ENCODE measurements around the gene ENHO. TPM values are rescaled to one million over a fixed set of nuclear protein-coding genes. Genes with fewer than 3 reads are reported as not detected.

Gene ENHO
- total RNA-seq, 5 donors from 2014 or later (not counting 1 experiment from before 2014, with no cell fraction given) = 0.32 to 0.35 TPM; not detected in 3

- Mint-ChIP-seq H3K9me3 (no peaks in the 10 kb centered on the region), H3K27ac (no peak overlapping the region), H3K36me3 (no peaks in the 10 kb centered on the region), H3K27me3 (peaks cover 16 to 27% of the 10 kb centered on the region in 2 donors), H3K4me1 (no peaks in the 10 kb centered on the region), H3K4me3 (no peak overlapping the region)
- no peak for ATAC-seq (replicated peaks in 1 of 4)
- no peak overlapping the region for H3K27ac ChIP-seq (ENCODE audit: low read length)
- no peaks in the 10 kb centered on the region for H3K9me3 ChIP-seq
- H3K27me3 ChIP-seq (replicated peaks in 1 of 2; ENCODE audit: control insufficient read depth in 2 of 2, extremely low read depth in 1 of 2, insufficient read depth in 2 of 2, low read length in 1 of 2) = peaks cover 3 to 54% of the 10 kb centered on the region in 2 experiments
- no peaks in the 10 kb centered on the region for H3K4me1 ChIP-seq (ENCODE audit: control insufficient read depth in 1 of 2, extremely low read depth in 1 of 2, insufficient read depth in 2 of 2, low read length in 2 of 2)
- no peaks in the 10 kb centered on the region for H3K36me3 ChIP-seq (ENCODE audit: control insufficient read depth in 2 of 2, extremely low read depth in 1 of 2, insufficient read depth in 1 of 2, low read length in 1 of 2)
- no peak for DNase-seq
- WGBS (ENCODE audit: insufficient coverage) = 66% methylated on average over 11 of the region's 18 CpGs
- no peak overlapping the region for H3K4me3 ChIP-seq (ENCODE audit: control insufficient read depth in 1 of 2, extremely low read depth in 1 of 2, low read length in 1 of 2)
- ChIA-PET POLR2A (no interaction called here), CTCF (no interaction called here)
Measured at GRCh38 chr9:34553511-34554021, 30.8 kb upstream of the ENHO start.

- no peak overlapping the region for H3K27ac ChIP-seq (ENCODE audit: low read length)
- DNase-seq (no peak), ATAC-seq (replicated peaks in 1 of 4) (no peak)
- CTCF ChIA-PET = no interaction called here
- no peak overlapping the region for H3K27ac Mint-ChIP-seq
- no peak overlapping the region for H3K4me3 ChIP-seq (ENCODE audit: control insufficient read depth in 1 of 2, extremely low read depth in 1 of 2, low read length in 1 of 2)
- H3K4me1 ChIP-seq (ENCODE audit: control insufficient read depth in 1 of 2, extremely low read depth in 1 of 2, insufficient read depth in 2 of 2, low read length in 2 of 2) = no peaks in the 10 kb centered on the region
- no peaks in the 10 kb centered on the region for H3K9me3 ChIP-seq
- POLR2A ChIA-PET = no interaction called here
- no CpG with 5 or more reads among the region's 2 CpGs for WGBS (ENCODE audit: insufficient coverage)
- H3K4me1 Mint-ChIP-seq = peaks cover 0 to 5% (median 0%) of the 10 kb centered on the region in 3 donors
- no peaks in the 10 kb centered on the region for H3K9me3 Mint-ChIP-seq
- peaks cover 2 to 50% of the 10 kb centered on the region in 2 experiments for H3K27me3 ChIP-seq (replicated peaks in 1 of 2; ENCODE audit: control insufficient read depth in 2 of 2, extremely low read depth in 1 of 2, insufficient read depth in 2 of 2, low read length in 1 of 2)
- H3K4me3 Mint-ChIP-seq = no peak overlapping the region
- H3K36me3 Mint-ChIP-seq = no peaks in the 10 kb centered on the region
- H3K36me3 ChIP-seq (ENCODE audit: control insufficient read depth in 2 of 2, extremely low read depth in 1 of 2, insufficient read depth in 1 of 2, low read length in 1 of 2) = no peaks in the 10 kb centered on the region
- peaks cover 20 to 26% of the 10 kb centered on the region in 2 donors for H3K27me3 Mint-ChIP-seq
Measured at GRCh38 chr9:34552986-34553385, 30.2 kb upstream of the ENHO start.

- no peaks in the 10 kb centered on the region for H3K36me3 Mint-ChIP-seq
- Histone ChIP-seq H3K27me3 (replicated peaks in 1 of 2; ENCODE audit: control insufficient read depth in 2 of 2, extremely low read depth in 1 of 2, insufficient read depth in 2 of 2, low read length in 1 of 2) (peaks cover 2 to 50% of the 10 kb centered on the region in 2 experiments), H3K36me3 (ENCODE audit: control insufficient read depth in 2 of 2, extremely low read depth in 1 of 2, insufficient read depth in 1 of 2, low read length in 1 of 2) (no peaks in the 10 kb centered on the region), H3K4me3 (ENCODE audit: control insufficient read depth in 1 of 2, extremely low read depth in 1 of 2, low read length in 1 of 2) (no peak overlapping the region), H3K4me1 (ENCODE audit: control insufficient read depth in 1 of 2, extremely low read depth in 1 of 2, insufficient read depth in 2 of 2, low read length in 2 of 2) (no peaks in the 10 kb centered on the region), H3K9me3 (no peaks in the 10 kb centered on the region), H3K27ac (ENCODE audit: low read length) (no peak overlapping the region)
- H3K27ac Mint-ChIP-seq = no peak overlapping the region
- ChIA-PET CTCF (no interaction called here), POLR2A (no interaction called here)
- H3K27me3 Mint-ChIP-seq = peaks cover 19 to 27% of the 10 kb centered on the region in 2 donors
- H3K9me3 Mint-ChIP-seq = no peaks in the 10 kb centered on the region
- H3K4me3 Mint-ChIP-seq = no peak overlapping the region
- no peak for DNase-seq
- ATAC-seq (replicated peaks in 1 of 4) = no peak
- H3K4me1 Mint-ChIP-seq = peaks cover 0 to 5% (median 0%) of the 10 kb centered on the region in 3 donors
- 83% methylated on average over 13 of the region's 13 CpGs for WGBS (ENCODE audit: insufficient coverage)
Measured at GRCh38 chr9:34552606-34552981, 29.8 kb upstream of the ENHO start.

GRCh38 chr9:34551751-34552605, 29.2 kb upstream of the ENHO start:
- CTCF ChIA-PET = no interaction called here
- WGBS (ENCODE audit: insufficient coverage) = 71% methylated on average over 15 of the region's 20 CpGs
- no peak overlapping the region for H3K27ac ChIP-seq (ENCODE audit: low read length)

GRCh38 chr9:34550681-34551270, 28.0 kb upstream of the ENHO start:
- Histone ChIP-seq H3K27ac (ENCODE audit: low read length) (no peak overlapping the region), H3K27me3 (replicated peaks in 1 of 2; ENCODE audit: control insufficient read depth in 2 of 2, extremely low read depth in 1 of 2, insufficient read depth in 2 of 2, low read length in 1 of 2) (peaks cover 2 to 54% of the 10 kb centered on the region in 2 experiments), H3K4me3 (ENCODE audit: control insufficient read depth in 1 of 2, extremely low read depth in 1 of 2, low read length in 1 of 2) (no peak overlapping the region), H3K4me1 (ENCODE audit: control insufficient read depth in 1 of 2, extremely low read depth in 1 of 2, insufficient read depth in 2 of 2, low read length in 2 of 2) (no peaks in the 10 kb centered on the region), H3K9me3 (no peaks in the 10 kb centered on the region), H3K36me3 (ENCODE audit: control insufficient read depth in 2 of 2, extremely low read depth in 1 of 2, insufficient read depth in 1 of 2, low read length in 1 of 2) (no peaks in the 10 kb centered on the region)
- Mint-ChIP-seq H3K36me3 (no peaks in the 10 kb centered on the region), H3K4me1 (peaks cover 0 to 10% (median 0%) of the 10 kb centered on the region in 3 donors), H3K27me3 (peaks cover 25 to 31% of the 10 kb centered on the region in 2 donors), H3K9me3 (no peaks in the 10 kb centered on the region), H3K4me3 (no peak overlapping the region), H3K27ac (no peak overlapping the region)
- POLR2A ChIA-PET = no interaction called here
- ATAC-seq (replicated peaks in 1 of 4) = no peak
- 51% methylated on average over 3 of the region's 5 CpGs for WGBS (ENCODE audit: insufficient coverage)
- CTCF ChIA-PET = interaction anchor here in 1 of 2 donors (0.6 kb wide), 1 partner anchor 1999 kb away, joined by 4 read pairs; no protein-coding TSS in a partner anchor
- peak in 1 of 35 experiments; percentile 14 for DNase-seq

More at GRCh38 chr9:34551751-34552605, 29.2 kb upstream of the ENHO start:
- peaks cover 2 to 50% of the 10 kb centered on the region in 2 experiments for H3K27me3 ChIP-seq (replicated peaks in 1 of 2; ENCODE audit: control insufficient read depth in 2 of 2, extremely low read depth in 1 of 2, insufficient read depth in 2 of 2, low read length in 1 of 2)
- Mint-ChIP-seq H3K4me3 (no peak overlapping the region), H3K4me1 (peaks cover 0 to 9% (median 0%) of the 10 kb centered on the region in 3 donors), H3K27me3 (peaks cover 20 to 27% of the 10 kb centered on the region in 2 donors), H3K9me3 (no peaks in the 10 kb centered on the region), H3K36me3 (no peaks in the 10 kb centered on the region), H3K27ac (no peak overlapping the region)
- ATAC-seq (replicated peaks in 1 of 4) (no peak), DNase-seq (peak in 1 of 35 experiments; percentile 16)
- H3K4me1 ChIP-seq (ENCODE audit: control insufficient read depth in 1 of 2, extremely low read depth in 1 of 2, insufficient read depth in 2 of 2, low read length in 2 of 2) = no peaks in the 10 kb centered on the region
- POLR2A ChIA-PET = interaction anchor here in 1 of 2 donors (0.7 kb wide), 1 partner anchor 1523 kb away, joined by 3 read pairs; no protein-coding TSS in a partner anchor
- no peak overlapping the region for H3K4me3 ChIP-seq (ENCODE audit: control insufficient read depth in 1 of 2, extremely low read depth in 1 of 2, low read length in 1 of 2)
- no peaks in the 10 kb centered on the region for H3K36me3 ChIP-seq (ENCODE audit: control insufficient read depth in 2 of 2, extremely low read depth in 1 of 2, insufficient read depth in 1 of 2, low read length in 1 of 2)
- H3K9me3 ChIP-seq = no peaks in the 10 kb centered on the region

GRCh38 chr9:34550016-34550680, 27.4 kb upstream of the ENHO start:
- Mint-ChIP-seq H3K4me1 (peaks cover 0 to 10% (median 0%) of the 10 kb centered on the region in 3 donors), H3K9me3 (no peaks in the 10 kb centered on the region), H3K36me3 (no peaks in the 10 kb centered on the region), H3K27me3 (peaks cover 25 to 32% of the 10 kb centered on the region in 2 donors), H3K4me3 (no peak overlapping the region), H3K27ac (no peak overlapping the region)
- H3K4me1 ChIP-seq (ENCODE audit: control insufficient read depth in 1 of 2, extremely low read depth in 1 of 2, insufficient read depth in 2 of 2, low read length in 2 of 2) = no peaks in the 10 kb centered on the region
- no peaks in the 10 kb centered on the region for H3K9me3 ChIP-seq
- no peak overlapping the region for H3K27ac ChIP-seq (ENCODE audit: low read length)
- CTCF ChIA-PET = interaction anchor here in 1 of 2 donors (0.6 kb wide), 1 partner anchor 2000 kb away, joined by 4 read pairs; no protein-coding TSS in a partner anchor
- H3K27me3 ChIP-seq (replicated peaks in 1 of 2; ENCODE audit: control insufficient read depth in 2 of 2, extremely low read depth in 1 of 2, insufficient read depth in 2 of 2, low read length in 1 of 2) = peaks cover 0 to 49% of the 10 kb centered on the region in 2 experiments
- DNase-seq (peak in 1 of 35 experiments; percentile 21), ATAC-seq (replicated peaks in 1 of 4) (no peak)
- H3K4me3 ChIP-seq (ENCODE audit: control insufficient read depth in 1 of 2, extremely low read depth in 1 of 2, low read length in 1 of 2) = no peak overlapping the region
- 91% methylated on average over 5 of the region's 12 CpGs for WGBS (ENCODE audit: insufficient coverage)
- POLR2A ChIA-PET = no interaction called here
- H3K36me3 ChIP-seq (ENCODE audit: control insufficient read depth in 2 of 2, extremely low read depth in 1 of 2, insufficient read depth in 1 of 2, low read length in 1 of 2) = no peaks in the 10 kb centered on the region
